NCI-H2227 treated with DMSO at 0.1 percent for 48 hours (cell line): Measurements from ENCODE around the gene PKD1.
A peak's percentile ranks its signal among the peaks of the same experiment; 100 is the strongest.
"Not testable (repeated sequence)": the region's sequence is repeated elsewhere in the genome, so short reads cannot be mapped to it uniquely, and the experiment has no call there.

ENCODE experiments used
- DNase-seq: peaks from one replicate; lab custom pipeline; 2025; lab: John Stamatoyannopoulos, UW

The PKD1 gene

DNA sequence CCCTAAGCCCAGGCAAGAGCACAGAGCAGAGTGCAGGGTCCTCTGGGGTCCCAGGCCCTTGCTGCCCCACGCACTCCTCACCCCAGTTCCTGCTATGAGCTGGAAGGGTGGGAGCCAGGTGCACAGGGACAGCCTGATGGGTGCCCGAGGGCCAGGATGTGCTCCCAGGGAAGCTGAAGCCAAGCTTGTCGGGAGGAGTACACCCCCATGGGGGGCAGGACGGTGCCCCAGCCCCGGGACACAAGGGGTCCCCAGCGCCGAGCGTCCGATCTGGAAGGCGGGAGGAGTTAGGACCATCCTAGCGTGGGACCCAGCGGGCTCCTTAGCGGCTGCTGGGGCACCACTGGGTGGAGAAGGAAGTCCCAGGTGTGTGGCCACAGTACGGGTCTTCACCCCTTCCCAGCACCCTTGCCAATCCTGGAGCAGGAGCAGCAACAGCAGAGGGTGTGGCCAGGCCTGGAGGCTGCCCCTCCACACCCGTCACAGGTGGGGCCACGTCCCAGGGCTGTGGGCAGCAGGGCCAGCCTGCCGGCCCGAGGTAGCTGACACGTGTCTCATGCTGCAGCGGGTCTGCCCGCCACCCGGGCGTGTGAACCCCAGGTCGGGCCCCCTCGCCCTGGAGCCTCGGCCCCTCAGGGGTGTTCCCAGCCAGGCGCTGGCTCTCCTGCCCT lies 11.9 kb downstream of the PKD1 start:
- DNase-seq = not testable (repeated sequence)

DNA sequence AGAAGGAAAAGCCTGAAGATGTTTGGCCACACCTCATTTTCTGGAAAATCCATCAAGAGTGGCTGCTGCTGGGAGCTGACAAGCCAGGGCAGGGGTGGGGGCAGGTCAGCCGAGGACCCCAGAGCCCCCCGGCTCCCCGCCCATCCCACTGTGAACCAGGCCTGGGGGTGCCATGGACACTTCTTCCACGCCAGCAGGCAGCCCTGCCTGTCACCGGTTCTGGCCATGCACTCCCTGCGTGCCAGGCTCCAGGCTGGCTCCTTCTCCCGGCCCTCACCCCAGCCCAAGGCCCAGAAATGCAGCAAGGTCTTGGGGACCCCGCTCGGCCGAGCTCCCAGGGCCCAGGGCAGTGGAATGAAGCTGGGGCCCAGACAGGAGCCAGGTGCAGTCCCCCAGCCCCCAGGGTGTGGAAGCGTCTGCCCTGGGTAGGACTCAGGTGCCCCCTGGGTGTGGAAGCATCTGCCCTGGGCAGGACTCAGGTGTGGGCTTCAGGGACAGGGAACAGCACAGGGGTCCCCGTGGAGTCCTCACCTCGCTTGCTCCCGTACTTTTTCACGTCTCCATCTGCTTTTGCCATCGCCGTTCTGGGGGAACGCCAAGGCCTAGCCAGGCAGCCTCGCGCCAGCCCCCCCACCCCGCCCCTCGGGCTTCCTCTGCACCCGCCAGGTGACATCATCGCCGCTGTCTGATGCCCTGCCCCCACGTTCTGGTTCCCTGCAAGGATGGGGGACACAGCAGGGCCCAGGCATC lies 12.6 kb downstream of the PKD1 start:
- DNase-seq = not testable (repeated sequence)

DNA sequence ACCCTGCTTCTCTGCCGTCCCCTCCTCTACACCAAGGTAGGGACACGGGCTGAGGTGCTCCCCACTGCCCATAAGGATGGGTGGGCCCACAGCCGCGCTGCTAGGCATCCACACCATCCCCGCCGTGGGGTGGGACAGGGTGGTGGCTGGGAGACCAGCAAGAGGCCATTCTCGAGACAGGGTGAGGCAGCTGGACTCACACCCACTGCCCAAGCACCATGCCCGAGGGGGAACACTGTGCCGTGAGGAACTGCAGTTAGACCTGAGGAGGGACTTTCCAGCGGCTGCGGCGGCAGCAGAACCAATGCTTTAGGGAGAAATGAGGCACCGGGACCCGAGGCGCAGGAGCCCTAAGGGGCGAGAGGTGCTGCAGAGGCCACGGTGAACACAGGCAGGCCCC lies 13.3 kb downstream of the PKD1 start:
- DNase-seq = no peak

DNA sequence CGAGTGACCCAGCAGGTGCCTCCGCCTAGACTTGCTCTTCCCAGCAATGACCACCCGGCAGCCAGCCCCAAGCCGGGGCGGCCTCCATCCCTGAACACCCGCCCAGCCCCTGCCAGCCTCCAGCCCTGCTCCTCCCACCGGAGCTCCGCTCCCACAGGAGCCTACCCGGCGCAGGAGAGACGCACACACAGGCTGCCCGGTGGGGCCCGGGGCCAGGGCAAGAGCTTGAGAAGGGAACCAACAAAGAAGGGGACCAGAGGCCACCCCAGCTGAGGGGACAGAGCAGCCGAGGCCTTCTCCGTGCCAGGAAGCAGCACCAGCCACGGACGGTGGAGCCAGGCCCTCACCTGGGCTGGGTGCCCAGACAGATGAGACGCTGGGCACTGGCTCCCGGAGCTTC lies 13.8 kb downstream of the PKD1 start:
- no peak for DNase-seq

DNA sequence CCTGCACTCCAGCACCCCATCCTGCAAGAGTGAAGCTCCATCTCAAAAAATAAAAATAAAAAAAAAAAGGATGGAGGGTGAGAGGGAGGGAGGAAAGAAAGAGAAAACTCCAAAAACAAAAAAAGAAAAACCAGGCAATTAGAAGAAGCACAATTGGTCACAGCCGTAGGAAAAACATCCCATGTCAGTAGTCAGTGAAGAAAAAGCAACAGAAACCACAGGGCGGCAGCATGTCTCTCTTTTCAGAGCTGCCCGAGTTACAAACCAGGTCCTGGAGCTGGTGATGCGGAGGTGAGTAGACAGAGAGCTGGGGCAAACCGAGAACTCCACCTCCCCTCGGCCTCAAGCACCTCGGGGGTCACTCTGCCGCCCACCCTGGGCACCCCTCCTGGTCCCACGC lies 14.4 kb downstream of the PKD1 start:
- peak; percentile 30 for DNase-seq

DNA sequence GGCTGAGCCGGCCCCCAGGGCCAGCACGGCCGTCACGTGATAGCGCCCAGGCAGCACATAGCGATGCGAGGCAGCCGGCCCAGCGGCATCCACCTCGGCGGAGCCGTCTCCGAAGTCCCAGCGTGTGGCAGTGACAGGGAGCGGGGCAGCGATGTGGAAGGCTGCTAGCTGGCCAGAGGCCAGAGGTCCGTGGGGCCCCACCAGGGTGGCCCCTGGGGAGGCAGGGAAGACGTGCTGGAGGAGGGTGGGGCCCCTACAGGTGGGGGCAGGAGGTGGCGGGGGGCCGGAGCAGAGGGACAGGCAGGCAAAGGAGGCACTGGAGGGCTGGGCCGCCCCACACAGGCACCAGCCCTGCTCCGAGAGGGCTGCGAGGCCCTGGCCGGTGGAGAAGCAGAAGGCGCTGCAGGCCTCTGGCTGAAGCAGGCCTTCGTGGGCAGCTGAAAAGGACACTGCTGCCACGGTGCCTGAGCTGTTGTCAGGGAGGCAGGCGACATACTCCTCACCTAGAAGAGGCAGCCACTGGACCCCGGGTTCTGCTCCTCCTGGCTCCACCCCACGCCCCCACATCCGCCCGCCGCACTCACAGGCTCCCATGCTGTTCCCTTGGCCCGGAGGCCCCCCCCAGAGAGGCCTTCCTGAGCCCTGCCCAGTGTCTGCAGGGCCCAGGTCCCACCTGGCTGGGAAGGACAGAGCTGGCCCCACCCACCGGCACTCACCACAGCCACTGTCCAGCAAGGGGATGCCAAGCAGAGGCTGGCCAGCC lies 17.6 kb downstream of the PKD1 start:
- not testable (repeated sequence) for DNase-seq

DNA sequence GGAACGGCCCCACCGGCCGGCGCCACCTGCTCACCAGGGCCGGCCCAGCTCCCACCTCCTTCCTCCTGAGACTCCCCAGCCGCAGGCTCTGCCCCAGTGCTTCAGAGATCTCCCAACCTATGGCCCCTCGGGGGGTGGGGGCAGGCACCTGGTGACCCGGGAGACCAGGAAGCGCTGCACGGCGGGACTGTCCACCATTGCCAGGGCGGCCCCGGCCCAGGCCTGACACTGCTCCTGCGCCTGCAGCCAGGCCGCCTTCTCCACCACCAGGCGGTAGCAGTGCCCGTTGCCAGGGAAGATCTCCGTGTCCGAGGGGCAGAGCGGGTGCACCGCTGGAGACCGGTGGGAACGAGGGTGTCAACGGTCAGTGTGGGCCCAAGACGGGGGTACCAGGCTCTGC lies 18.4 kb downstream of the PKD1 start:
- not testable (repeated sequence) for DNase-seq

DNA sequence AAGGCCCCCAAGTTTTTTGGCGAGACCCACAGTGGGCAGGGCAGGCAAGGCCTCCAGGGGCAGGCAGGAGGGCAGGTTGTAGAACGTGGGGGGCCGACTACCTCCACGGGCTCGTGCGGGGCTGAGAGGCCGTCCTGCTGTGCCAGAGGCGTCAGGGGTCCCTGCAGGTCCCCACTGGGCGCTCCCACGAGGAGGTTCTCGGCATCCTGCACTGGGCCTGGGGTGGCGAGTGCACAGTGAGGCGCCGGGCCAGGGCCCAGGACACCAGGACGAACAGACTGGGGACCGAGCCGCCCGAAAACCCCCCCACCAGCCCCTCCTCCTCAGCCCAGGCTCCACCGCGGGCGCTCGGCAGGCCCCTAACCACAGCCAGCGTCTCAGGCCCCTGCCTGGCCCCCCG lies 19.3 kb downstream of the PKD1 start:
- DNase-seq = not testable (repeated sequence)

DNA sequence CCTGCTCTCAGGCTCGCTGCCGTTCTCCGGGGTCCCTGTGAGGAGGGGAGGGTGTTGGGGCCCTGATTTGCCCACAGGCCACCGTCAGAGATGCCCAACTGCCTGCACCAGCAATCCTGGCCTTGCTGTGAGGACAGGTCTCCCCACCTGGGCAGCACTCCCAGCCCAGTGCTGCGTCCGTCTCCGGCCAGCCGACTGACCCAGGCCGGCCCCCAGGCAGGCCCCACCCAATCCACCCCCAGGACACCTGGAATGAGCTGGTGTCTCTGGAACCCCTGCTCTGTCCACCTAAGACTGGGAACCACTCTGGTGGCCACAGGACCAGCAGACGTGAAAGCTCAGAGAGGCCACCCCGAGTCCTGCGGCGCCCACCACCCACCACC lies 20.1 kb downstream of the PKD1 start:
- DNase-seq = no peak

DNA sequence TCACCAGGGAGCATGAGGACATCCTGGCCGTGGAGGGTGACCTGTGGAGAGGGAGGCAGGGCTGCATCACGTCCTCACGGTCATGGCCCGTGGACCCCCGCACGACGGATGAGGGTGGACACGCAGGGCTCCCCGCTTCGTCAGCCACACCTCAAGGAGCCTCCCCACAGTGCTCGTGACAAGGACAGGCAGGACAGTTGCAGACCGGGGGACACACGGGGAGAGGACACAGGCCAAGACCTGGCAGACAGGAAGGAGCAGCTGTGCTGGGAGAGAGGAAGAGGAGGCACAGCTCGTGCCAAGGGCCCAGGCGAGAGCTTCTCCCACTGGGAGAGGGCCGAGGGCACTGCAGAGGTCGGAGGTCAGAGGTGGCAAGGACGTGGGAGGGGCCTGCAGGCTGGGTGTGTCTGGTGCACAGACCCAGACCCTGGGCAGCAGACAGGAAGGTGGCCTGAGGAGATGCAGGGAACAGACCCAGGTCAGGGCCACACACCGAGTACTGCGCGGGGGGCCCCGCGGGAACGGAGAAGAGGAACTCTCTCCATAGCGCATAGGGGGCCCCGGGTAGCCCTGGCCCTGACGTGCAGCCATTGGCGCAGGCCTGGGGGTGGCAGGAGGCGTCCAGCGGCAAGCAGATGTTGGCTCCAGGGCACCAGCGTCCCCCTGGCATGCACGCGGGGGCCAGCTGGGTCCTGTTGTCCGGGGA lies 20.7 kb downstream of the PKD1 start:
- not testable (repeated sequence) for DNase-seq

DNA sequence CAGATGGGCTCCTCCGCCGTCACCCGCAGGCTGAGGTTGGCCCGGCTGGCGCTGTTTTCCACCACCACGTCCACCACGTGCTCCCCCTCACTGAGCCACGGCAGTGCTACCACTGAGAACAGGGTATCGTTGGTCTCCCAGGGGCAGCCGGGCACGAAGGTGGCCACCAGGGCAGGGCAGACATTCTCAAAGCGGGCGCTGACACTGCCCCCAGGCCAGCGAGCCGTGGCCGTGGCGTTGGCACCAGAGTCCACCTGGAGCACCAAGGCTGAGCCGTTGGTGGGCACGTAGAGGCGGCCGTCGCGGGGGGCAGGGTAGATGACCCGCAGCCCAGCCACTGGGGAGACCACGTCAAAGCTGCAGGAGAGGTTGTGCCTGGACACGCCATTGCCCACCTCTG lies 21.5 kb downstream of the PKD1 start:
- not testable (repeated sequence) for DNase-seq

DNA sequence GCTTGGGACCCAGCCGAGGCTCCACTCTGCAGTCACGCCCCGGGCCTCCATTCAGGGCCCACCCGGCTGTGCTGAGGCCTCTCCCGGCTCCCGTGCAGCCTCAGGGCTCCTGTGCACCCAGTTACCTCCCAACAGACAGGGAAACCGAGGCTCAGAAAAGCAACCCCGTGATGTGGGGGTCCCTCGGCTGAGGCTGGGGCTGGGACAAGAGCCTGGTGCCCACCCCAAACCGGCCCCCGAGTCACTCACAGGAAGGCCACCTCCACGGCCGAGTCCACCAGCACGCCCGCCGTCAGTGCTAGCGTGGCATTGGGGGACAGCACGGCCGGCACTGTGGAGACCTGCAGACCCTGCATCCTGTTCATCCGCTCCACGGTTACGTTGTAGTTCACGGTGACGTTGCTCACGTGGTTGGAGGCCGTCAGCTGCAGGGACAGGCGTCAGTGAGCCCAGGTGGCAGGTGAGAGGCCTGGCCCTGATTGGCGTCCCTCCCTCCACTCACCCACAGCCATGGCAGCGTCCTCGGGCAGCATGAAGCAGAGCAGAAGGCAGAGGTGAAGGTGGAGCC lies 23.1 kb downstream of the PKD1 start:
- DNase-seq = not testable (repeated sequence)

DNA sequence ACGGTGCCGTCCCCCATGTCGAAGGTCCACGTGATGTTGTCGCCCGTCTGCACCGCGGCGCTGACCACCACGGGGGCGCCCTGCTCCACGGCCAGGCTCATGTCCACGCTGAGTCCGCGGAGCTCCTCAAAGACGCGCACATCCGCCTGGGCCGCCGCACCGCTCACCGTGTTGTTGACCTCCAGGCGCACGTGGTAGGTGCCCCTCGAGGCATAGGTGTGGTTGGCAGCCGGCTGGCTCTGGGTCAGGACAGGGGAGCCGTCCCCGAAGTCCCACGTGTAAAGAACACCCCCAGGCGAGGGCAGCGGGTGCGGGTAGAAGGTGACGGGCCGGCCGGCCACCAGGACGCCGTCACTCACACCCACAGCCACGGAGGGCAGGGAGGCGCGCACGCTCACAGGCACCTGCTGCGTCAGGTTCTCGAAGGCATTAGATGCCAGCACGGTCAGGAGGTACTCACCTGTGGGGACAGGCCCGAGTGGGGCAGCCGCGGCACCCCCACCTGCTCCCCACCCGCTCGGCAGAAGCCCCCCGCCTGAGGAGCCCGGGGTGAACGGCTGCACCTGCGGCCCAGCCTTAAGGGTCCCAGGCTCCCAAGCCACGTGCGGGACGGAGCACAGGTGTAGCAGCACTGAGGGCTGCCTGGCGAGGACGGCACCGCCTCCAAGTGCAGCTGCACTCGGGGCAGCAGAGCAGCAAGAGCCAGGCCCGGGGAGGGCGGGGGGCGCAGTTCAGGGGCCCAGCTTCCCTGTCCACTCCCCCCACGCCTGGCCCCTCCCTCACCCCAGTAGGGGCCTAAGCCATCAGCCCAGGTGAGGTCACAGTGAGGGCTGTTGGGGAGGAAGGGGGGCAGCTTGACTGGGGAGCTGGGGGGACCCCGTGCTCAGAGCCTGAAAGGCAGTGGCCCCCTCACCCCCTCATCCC lies 24.0 kb downstream of the PKD1 start:
- not testable (repeated sequence) for DNase-seq

DNA sequence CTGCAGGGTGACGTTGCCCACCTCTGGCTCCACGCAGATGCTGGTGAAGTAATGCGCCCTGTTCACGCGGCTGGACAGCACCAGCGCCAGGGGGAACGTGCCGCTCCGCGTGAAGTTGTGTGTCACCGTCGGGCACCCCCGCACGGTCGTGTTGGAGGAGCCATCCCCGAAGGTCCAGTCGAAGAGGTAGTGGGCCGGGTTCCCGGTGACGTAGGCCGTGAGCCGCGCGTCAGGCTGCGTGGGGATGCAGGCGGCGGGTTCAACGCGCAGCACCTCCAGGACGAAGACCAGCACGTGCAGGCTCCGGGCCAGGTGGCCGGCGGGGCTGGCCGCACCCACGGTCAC lies 24.7 kb downstream of the PKD1 start:
- DNase-seq = not testable (repeated sequence)

DNA sequence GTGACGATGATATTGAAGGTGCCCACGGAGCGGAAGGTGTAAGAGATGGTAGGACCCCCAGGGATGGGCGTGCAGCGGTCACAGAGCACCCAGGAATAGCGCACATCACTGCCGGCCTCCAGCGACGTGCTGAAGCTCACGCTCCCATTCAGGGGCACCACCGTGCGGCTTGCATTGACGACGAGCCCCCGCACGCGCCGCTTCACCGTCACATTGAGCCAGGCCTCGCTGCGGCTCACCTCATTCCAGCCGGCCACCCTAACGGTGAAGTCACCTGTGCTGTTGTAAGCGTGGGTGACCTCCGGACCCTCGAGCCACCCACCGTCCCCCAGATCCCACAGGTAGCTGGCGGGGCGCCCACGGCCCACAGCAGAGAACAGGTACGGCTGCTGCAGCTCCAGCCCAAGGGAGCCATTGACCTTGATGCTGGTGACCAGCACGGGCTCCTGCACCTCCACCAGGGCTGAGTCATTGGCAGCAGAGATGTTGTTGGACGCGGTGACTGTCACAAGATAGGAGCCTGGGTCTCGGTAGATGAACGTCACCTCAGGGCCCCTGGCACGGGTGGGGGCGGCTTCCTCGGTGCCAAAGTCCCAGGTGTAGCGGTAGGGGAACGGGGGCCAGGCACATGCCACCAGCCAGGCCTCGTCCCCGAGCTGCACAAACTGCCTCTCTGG lies 25.2 kb downstream of the PKD1 start:
- not testable (repeated sequence) for DNase-seq

DNA sequence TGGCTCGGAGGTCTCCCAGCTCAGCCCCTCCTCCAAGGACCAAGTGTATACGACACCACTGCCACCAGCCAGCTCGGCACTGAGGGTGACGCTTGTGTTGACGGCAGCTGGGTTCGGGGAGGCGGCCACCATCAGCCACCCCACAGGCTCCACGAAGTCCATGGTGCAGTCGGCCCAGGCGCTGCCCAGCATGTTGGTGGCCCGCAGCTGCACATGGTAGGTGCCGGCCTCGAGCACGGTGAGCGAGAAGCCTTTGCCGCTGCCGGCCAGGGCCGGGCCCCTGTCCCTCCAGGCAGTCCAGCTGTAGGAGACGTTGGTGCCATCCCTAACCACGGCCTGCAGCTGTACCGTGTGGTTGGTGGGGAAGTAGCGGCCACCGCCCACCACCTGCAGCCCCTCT lies 25.8 kb downstream of the PKD1 start:
- not testable (repeated sequence) for DNase-seq

DNA sequence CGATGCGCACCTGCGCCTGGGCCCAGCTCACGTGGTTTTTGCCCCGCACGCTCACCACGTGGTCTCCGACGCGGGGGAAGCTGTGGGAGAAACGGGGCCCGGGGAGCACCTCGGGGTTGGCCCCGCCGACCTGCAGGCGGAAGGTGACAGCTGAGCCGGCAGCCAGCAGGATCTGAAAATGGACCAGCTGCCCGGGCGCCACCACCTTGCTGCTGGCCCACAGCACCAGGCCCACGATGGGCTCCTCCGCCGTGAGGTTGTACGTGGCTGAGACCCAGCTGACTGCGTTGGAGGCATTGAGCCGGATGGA lies 26.5 kb downstream of the PKD1 start:
- DNase-seq = not testable (repeated sequence)

DNA sequence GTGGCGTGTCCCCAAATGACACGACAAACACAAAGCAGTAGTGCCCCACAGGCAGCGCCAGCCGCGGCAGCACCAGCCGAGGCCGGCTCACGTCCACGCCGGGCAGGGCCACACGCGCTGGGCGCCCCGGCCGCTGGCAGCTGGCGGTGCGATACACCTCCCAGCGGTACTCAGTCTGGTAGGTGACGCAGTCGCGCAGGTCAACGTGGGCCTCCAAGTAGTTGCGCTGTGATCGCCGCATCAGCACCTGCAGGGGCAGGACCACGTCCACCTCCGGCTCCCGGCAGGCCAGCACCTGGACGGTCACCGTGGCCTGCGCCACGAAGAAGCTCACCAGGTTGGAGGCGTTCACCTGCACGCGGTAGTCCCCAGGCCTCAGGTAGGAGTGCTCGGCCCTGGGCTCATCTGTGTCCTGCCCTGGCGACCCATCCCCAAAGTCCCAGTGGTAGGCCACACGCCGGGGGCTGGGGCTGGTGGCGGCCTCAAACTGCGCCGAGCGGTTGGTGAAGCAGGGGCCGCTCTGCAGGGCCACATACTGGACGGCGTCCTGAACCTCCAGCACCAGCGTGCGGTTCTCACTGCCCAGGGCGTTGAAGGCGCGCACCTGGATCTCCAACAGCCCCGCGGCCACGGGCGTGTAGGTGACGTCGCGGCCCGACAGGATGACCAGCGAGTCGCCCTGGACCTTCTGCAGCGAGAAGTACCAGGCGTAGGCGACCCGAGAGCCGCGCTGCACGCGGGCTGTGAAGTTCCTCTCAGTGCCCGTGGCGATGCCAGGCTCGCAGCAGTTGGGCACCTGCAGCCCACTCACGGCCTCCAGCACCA lies 27.0 kb downstream of the PKD1 start:
- not testable (repeated sequence) for DNase-seq

DNA sequence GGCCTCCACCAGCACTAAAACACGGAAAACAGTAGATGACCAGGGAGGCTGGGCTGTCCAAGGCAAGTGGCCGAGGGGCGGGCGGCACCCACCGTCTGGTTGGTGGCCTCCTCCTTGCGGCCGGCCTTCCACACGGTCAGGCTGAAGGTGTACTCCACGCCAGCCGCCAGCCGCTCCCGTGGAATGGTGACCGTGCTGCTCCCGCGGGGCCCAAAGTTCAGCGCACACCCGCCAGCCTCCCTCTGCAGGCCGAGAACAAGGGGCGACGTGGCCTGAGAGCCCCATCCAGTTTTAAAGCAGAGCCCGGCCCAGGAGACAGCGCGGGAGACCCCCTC lies 27.9 kb downstream of the PKD1 start:
- DNase-seq = not testable (repeated sequence)
